Measurements from ENCODE around the gene SEMA6D.

SEMA6D gene

DNA sequence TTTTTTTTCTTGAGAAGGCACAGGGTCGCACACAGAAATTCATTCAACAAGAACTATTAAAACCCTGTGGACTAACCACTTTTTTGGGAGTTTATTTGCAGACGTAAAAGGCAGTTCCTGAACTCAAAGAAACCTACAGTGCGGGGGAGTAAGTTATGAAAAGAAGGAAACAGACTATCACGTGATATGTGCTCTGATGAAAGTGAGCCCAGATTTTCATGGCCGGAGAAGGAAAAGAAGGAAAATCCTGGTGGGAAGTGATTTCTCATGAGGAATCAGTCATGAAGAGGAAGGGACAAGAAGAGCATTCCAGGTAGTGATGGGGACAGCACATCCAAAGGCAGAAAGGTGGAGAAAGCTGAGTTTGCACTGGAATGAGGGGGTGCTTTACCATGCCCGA is 26.1 kb downstream of the SEMA6D start:
- no peak for DNase-seq (ENCODE audit: low read depth)

DNA sequence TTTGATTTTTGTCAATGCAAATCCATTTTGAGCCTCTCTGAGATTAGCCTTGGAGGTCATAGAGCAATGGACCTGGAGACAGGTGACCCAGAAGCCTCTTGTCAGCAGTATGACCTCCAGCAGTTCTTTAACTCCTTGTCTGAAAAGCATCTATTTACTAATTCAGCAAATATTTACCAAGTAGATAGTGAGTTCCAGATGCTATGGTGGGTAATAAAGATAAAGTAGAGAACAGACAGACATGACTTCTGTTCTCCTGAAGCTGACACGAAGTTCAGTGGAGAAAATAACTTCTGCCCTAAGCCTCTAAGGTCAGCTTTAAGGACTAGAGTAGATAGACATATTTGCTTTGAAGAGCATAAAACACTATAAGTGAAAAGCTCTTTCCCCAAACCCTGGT is 26.6 kb downstream of the SEMA6D start:
- no peak for DNase-seq (ENCODE audit: low read depth)

- no peak for DNase-seq (ENCODE audit: low read depth)
Measured at GRCh38 chr15:47744496-47744895, 27.2 kb downstream of the SEMA6D start.

DNA sequence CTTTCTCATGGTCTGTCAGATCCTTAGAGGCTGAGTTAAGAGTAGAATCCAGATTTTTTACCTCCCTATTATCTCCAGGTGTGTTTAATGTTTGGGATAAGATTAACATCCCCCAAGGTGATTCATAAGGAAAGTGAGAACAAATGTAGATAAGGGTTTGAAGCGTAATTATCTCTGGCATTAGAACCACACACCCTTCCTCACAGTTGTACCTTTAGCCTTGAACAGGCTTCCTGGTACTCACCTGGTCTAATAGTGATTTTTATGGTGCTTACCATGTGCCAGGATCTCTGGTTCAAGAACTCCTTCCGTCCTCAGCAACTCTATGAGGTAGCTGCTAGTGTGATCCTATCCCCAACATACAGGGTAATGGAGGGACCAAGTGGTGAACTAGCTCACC is 27.7 kb downstream of the SEMA6D start:
- DNase-seq (ENCODE audit: low read depth): no peak

GRCh38 chr15:47746516-47746915 is 29.2 kb downstream of the SEMA6D start:
- DNase-seq (ENCODE audit: low read depth): no peak

DNA sequence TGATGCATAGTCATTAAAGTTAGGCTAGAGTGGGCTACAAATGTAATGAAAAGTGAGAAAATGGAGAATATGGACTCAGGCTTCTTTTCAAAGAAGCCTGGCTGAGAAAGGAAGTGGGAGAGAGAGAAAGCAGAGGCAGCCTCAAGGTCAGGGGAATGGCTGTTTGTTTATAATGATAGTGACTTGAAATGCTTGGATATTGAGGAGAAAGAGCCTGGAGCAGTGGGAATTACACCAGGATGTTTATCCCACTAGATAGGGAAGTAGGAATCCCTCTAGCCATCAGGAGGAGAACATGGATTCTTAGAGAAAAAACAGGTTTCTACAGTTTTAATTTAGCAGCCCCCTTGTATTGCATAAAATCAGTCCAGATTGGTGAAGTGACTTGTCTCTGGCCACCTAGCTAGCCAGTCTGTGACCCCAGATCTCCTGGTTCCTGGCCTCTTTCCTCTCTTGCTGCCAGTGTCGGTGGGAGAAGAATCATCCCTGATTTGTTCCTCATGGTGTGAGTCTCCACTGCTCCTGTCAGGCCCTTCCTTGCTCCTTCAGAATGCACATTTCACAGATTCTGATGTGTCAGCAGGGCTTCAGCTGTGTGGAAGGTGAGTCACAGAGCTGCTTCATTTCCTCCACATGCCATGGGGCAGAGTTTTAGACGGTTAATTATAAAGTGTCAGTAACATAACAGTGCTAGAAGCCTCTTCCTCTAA is 32.9 kb downstream of the SEMA6D start:
- DNase-seq (ENCODE audit: low read depth): peak; percentile 49

- DNase-seq (ENCODE audit: low read depth): no peak
Measured at GRCh38 chr15:47750740-47751262, 33.5 kb downstream of the SEMA6D start.

DNA sequence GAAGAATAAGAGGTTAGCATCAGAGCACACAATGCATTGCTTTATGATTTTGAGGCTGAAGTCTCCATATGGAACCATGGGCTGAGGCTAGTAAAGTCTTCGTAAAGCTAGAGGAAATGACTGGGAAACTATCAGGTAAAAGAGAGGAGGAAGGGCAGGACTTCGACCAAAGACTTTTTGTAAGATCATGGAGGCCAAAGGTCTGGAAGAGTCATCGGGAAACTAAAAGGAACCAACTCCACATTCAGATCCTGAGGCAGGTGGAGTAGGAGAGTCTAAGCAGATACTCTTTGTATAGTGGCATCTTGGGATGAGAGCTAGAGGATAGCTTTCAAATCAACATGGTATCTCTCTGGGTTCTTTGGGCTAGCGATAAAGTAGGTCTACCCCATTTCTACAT is 36.3 kb downstream of the SEMA6D start:
- DNase-seq (ENCODE audit: low read depth): no peak

DNA sequence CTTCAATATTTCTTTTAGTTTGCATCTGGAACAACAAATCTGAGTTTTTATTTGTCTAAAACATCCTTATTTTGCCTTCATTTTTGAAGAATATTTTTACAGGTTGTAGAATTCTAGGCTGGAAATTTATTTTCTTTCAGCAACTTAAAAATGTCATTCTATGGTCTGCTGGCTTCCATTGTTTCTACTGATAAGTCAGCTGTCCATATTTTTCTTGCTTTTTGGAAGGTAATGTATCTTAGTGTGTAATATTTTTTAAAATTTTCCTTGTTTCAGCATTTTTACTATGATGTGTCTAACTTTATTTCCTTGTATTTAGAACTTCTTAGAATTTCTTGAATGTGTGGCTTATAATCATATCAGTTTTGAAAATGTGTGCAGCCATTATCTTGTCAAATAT is 37.0 kb downstream of the SEMA6D start:
- DNase-seq (ENCODE audit: low read depth): no peak

DNA sequence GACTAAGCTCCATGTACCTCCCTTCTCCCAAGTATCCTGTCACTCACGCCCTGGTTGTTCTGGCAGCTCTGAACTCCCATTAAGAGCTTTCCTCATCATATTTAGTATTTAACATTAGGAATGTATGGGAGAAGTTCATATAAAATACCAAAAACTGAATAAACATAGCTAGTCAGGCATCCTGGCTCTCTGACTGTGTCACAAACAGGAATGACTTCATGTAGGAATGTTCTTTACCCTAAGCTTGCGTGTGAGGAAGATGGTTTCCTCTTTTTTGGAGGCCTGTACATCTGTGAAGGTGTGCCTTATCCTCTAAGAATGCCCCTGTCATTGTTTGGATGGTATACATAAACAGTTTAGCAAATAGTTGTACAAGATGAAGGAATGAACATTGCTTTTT is 38.6 kb downstream of the SEMA6D start:
- DNase-seq (ENCODE audit: low read depth): no peak

DNA sequence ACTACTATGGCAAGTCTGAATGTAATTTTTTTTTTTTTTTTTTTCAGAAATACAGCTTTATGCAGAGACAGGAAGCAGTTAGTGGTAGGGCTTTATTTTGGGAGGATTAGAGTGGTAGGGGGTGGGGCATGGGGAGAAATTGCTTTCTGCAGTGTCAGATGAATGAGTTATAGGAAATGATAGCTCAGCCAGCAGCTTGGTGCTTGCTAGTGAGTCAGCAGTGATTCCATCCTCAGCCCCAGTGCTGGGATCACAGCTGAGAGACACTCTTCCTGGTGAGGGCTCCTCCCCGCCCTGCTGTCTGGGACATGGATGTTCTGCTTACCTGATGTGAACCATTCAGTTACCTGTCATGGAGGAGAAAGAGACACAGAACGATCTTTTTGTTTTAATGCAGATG is 39.6 kb downstream of the SEMA6D start:
- DNase-seq (ENCODE audit: low read depth): peak; percentile 73

- DNase-seq (ENCODE audit: low read depth): no peak
Measured at GRCh38 chr15:47757331-47757730, 40.0 kb downstream of the SEMA6D start.

DNA sequence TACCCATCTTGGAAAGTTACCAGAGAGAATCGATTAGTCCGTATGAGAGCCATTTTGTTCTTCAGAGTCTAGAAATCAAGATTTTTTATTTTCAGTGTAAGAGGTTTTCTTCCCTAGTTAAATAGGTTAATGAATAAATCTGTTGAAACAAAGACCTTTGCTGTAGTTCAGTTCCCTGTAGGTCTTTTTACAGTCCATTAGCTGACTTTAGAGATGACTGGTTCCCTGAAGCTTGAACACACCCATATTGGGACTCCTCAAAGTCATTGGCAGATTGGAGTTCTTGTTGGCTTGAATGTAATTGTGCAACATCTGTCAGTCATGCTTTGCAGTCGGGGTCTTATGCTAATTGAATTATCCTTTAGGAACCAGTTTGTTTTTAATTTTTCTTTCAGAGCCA is 45.3 kb downstream of the SEMA6D start:
- DNase-seq (ENCODE audit: low read depth): no peak

GRCh38 chr15:47764666-47765065 is 47.4 kb downstream of the SEMA6D start:
- DNase-seq (ENCODE audit: low read depth): no peak

DNA sequence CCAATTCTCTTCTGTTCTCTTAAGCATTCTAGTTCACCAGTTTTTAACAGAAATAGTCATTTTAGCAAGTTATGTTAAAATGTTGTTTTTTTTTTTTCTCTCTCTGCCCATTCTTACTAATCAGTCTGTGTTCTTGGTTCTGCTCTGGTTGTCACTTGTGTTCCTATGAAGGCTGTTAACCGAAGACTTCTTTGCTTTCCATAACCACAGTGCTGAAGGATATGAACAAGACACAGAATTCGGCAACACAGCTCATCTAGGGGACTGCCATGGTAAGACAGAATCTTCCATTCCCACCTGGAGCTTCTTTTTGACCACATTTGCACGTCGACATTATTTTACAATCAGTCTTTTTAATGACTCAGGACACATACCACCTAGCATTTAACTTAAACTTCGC is 49.1 kb downstream of the SEMA6D start:
- no peak for DNase-seq (ENCODE audit: low read depth)

GRCh38 chr15:47767035-47767434 is 49.7 kb downstream of the SEMA6D start:
- DNase-seq (ENCODE audit: low read depth): no peak

DNA sequence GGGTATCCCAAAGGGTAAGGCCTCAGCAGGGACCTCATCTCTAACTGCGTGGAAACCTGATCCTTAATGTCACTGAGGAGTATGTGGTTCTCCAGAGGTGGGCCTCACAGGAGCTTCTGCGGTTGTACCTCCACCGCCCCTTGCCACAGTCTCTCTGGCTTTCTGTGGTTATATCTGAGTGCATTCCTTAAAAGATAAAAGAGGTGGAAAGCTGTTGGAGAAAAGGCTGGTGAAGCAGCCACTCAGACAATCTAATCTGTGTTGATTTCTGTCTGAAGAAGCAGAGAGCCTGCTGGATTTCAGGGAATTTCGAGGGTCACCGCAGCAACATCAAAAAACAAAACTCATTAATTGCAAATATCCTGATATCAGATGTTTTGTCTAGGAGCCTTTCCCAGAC is 51.4 kb downstream of the SEMA6D start:
- DNase-seq (ENCODE audit: low read depth): no peak

DNA sequence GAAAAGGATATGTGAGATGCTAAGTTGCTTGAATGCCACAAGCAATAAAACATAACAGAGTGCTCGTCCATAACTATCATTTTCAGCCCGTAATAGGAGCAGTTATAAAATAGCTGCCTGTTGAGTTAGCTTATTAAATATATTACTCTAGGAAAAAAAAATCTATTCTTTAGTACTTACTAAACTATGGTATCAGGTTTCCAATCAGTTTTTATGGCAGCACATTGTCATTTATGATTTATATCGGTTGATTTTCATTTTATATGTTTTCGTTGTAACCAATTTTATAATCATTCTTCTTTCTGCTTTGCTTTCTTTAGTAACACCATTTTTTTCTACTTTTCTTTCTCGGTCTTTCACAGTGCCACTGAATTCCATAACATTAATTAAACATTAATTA is 51.9 kb downstream of the SEMA6D start:
- DNase-seq (ENCODE audit: low read depth): no peak

GRCh38 chr15:47773143-47773542 is 55.8 kb downstream of the SEMA6D start:
- no peak for DNase-seq (ENCODE audit: low read depth)

DNA sequence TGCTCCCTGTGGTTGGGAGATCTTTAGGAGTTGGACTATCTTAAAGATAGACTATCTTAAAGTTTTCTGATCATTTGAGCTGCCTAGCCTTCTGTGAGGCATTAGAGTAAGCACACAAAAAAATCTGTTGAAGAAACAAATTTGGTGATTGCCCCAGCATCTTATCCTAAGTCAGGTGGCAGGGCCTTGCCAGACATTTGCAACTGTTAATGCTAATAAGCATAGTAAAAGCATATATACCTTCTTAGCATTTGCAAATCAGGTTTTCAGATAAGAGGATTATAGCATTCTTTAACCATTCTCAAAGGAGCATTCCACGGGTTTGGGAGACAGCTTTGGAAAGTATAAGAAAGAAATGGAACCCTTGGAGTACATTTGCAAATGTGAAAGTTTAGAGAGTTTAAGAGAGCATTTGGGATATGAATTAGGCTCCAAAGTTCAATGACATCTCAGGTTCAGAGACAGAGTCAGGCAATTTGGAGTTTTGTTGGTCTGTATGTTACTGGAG is 61.0 kb downstream of the SEMA6D start:
- no peak for DNase-seq (ENCODE audit: low read depth)

- no peak for DNase-seq (ENCODE audit: low read depth)
Measured at GRCh38 chr15:47780971-47781370, 63.7 kb downstream of the SEMA6D start.

DNA sequence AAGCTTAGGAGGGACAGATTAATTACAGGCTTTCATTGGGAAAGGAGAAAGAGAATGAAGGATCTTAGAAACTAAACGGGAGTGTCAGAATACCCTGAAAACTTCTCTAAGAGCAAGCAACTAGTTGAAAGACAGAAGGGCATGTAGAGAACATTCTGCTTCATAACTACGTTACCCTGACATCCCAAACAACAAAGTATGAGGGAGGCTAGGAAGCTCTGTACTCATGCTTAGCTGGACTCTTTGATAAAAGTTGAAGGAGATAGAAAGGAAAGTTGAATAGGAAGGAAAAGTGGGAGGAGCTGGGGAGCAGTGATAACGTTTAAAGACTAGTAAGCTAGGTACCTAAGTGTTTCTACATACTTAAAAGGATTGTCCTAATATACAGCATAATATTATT is 64.2 kb downstream of the SEMA6D start:
- no peak for DNase-seq (ENCODE audit: low read depth)

DNA sequence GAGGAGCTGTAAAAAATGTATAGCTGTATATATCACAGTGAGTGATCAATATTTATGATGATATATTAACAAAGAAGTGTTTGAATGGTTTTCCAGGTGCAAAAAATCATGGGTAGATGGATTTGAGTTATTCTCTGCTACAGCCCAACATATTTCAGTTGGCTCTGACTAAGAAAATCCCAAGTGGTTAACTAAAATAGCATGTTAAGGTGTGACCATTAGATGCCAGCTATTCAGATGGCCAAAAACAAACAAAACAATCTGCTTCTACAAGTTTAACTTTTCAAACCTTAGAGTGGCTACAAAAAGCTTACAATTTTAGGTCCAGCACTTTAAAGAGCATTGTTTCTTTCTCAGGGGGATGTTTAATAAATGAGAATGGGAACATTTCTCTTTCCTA is 67.5 kb downstream of the SEMA6D start:
- no peak for DNase-seq (ENCODE audit: low read depth)

GRCh38 chr15:47786371-47786770 is 69.1 kb downstream of the SEMA6D start:
- peak; percentile 24 for DNase-seq (ENCODE audit: low read depth)

All from fibroblast of gingiva (primary cell).